OCI-M2 (cell line): ENCODE measurements around the gene OTOL1.
"Not testable (repeated sequence)": the region's sequence is repeated elsewhere in the genome, so short reads cannot be mapped to it uniquely, and the experiment has no call there.

ENCODE experiments used
- DNase-seq: peaks from one replicate; lab custom pipeline; 2025; ENCODE audit not compliant: unreplicated experiment; lab: John Stamatoyannopoulos, UW

Gene OTOL1

DNA sequence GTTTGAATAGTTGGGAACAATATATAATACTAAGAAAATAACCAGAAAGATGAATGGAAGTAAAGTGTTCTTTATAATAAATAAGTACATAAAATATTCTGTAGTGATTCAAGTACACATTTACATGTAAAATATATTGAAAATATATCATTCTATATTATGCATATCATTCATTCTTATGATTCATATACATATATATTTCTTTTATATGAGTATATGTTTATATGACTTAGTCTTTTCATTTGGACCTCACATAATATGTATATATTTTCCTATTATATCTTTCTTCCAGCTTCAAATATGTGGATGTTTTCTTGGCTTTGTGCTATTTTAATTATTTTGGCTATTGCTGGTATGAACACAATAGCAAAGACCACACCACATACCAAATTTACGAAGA, at the start of gene OTOL1:
OTOL1 (plus strand) TSS at position 301 of the 400 bp plus-strand sequence; CDS start at position 301, 0 bp downstream.
- DNase-seq = no peak

GRCh38 chr3:161449785-161450184, 46.8 kb upstream of the OTOL1 start:
- DNase-seq = no peak

DNA sequence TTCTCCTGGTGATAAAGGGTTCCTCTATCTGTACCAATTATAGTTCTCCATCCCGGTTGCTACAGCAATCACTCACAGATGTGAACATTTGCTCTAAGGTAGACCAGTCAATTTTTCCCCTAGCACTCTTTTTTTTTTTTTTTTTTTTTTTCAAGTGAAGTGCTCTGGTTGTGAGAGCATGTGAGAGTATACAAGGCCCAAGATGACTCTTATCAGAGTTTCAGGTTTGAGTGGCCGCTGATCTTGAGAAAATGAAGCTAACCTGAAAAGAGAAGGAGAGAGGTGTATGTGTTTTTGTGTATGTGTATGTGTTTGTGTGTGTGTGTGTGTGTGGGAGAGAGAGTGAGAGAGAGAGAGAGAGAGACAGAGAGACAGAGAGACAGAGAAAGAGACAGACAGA, 44.4 kb upstream of the OTOL1 start:
- no peak for DNase-seq

DNA sequence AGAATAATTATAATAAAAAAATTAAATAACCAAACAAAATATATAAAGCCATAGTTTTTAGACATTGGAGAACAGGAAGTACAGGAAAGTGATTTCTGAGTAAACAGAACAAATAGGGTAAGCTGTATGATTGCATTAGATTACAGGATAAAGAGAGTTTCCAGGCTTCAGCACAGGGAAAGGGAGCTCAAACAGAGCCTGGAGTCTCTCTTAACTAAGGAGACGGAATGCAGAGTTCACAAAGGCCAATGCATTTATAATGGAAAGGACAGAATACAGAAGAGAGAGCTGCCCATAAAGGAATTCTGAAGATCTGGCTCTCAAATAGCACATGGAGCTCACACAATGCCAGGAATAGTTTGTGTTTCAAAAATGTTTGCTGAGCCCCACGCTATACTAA, 42.0 kb upstream of the OTOL1 start:
- no peak for DNase-seq

- DNase-seq = no peak
Measured at GRCh38 chr3:161455962-161456361, 40.6 kb upstream of the OTOL1 start.

DNA sequence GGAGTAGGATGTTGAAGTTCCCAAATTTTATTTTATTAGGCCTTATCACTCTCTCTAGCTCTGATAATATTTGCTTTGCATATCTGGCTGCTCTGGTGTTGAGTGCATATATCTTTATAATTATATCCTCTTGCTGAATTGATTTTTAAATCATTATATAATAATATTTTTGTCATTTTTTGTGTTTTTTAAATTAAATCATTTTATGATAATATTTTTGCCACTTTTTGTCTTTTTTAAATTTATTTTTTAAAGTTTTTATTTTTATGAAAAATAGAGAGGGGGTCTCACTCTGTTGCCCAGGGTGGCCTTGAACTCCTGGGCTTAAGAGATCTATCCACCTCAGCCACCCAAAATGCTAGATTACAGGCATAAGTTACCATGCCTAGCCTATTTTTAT, 34.5 kb upstream of the OTOL1 start:
- DNase-seq = no peak

DNA sequence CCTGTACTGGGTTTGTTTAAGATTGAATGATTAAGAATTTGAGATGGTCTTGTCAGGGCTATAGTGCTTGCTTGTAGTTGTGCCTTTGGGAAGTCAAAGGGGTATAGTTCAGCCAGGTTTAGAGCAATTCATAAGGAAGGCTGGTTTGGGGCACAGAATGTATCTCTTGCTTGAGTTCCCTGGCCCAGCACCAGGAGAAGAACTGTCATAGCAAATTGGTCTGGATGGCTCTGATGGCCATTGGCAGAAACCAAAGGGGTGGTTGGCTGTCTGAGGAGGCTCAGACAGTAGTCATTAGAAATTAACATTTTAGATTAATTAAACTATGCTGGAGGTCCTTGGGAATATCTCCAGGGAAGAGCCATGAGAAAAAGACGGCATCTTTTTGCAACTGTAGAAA, 25.4 kb upstream of the OTOL1 start:
- DNase-seq = no peak

DNA sequence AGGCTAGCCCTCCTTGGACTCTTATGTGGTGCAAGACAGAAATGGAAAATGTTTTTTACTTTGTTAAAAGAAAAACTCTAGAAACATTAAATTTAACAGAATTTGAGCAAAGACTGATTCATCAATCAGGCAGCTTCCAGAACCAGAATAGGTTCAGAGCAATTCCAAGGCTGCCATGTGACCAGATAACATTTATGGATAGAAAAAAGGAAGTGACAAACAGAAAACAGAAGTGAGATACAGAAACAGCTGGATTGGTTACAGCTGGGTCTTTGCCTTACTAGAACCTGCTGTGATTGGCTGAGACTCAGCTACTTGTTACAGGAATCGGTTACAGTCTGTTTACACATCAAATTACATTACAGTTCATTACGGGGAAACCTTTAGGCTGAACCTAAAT, 22.5 kb upstream of the OTOL1 start:
- DNase-seq = no peak

- DNase-seq = no peak
Measured at GRCh38 chr3:161474741-161475140, 21.9 kb upstream of the OTOL1 start.

- no peak for DNase-seq
Measured at GRCh38 chr3:161475206-161475605, 21.4 kb upstream of the OTOL1 start.

GRCh38 chr3:161475905-161476304, 20.7 kb upstream of the OTOL1 start:
- DNase-seq = no peak

DNA sequence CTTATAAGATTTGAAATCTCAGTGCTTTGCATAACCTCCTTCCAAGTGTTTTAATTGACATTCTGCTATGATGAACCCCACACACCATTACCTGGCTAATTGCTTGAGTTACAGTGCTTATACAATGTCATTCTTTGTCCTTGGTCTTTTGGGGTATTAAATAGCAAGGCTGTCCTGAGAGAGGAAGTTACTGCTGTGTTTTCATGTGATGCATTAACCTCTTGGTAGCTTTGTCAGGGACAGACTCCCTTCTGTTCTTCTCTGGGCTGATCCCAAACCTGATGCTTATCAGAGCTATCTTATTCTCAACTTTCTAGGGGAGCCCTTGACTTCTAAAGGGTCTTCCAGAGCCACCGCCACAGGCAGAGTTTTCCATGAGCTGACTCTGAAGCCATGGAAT, 12.4 kb upstream of the OTOL1 start:
- DNase-seq = no peak

DNA sequence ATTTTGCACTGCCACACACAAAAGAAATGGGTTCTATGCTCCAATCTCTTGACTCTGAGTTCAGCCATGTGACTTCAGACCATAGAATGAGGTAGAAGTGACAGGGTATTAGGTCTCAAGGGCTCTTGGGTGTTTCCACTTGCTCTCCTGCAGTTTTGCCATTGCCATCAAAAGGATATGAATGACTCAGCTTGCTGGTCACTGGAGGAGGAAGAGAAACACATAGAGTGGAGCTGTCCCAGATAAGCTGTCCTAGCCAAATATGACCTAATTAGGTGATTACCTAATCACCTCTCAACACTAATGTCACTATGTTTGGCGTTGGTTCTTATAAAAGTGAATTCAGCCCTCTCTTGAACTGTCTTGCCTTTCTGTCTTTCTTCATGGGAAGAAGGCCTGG, 8.3 kb upstream of the OTOL1 start:
- not testable (repeated sequence) for DNase-seq

DNA sequence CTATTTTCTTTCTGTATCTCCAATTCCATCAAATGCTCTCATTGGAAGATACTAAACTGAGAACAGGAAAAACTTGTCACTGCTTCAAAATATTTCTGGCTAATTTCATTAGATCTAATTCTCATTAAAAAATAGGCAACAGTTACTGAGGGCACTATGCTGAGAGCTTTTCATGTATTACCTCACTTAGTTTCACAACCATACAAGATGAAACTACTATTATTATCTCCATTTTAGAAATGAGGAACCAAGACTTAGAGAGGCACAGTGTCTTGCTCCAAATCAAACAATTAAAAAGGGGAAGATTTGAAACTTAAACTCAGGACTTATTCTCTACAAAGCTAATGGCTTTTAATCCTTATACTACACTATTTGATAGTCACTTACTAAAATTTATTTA, 7.2 kb upstream of the OTOL1 start:
- DNase-seq = no peak

- not testable (repeated sequence) for DNase-seq
Measured at GRCh38 chr3:161490845-161491244, 5.8 kb upstream of the OTOL1 start.

GRCh38 chr3:161498259-161498921, 1.8 kb downstream of the OTOL1 start:
- DNase-seq = no peak

DNA sequence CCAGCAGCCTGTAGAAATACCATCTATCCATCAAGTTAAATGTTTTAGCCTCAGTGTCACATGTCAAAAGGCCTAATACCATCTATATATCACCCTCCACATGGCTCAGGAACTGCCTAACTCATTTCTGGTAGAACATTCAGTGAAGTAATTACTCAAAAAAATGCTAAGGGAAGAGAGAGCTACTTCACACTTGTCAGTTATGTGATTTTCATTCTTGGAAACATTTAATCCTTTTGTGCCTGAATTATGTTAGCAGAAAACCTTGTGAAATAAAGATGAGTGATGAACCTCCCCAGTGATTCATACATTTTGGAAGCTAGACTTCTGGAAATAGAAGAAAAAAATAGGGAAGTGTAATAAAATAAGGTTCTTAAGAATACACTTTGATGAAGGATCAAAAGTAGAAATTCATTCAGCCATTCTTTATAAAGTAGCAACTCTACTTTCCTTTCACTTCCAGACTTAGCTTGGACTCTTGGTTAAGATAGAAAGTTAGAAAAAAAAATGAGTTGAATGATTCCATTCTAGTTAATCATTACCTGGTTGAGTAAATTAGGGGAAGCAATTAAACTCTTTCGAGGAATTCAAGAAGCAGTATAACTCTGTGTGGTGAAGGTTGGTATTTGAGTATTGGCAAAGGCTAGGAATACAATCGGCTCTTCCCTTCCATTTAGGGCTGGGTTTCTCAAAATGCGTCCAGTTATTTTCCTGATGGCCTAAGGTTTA, 3.6 kb downstream of the OTOL1 start:
- DNase-seq = no peak

DNA sequence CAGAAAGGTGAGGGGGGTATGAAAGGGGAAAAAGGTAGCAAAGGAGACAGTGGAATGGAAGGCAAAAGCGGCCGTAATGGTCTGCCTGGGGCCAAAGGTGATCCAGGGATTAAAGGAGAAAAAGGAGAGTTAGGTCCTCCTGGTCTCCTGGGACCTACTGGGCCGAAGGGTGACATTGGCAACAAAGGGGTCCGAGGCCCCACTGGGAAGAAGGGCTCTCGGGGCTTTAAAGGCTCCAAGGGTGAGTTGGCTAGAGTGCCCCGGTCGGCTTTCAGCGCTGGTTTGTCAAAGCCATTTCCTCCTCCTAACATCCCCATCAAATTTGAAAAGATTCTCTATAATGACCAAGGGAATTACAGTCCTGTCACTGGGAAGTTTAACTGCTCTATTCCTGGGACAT, 6.7 kb downstream of the OTOL1 start:
- DNase-seq = no peak

DNA sequence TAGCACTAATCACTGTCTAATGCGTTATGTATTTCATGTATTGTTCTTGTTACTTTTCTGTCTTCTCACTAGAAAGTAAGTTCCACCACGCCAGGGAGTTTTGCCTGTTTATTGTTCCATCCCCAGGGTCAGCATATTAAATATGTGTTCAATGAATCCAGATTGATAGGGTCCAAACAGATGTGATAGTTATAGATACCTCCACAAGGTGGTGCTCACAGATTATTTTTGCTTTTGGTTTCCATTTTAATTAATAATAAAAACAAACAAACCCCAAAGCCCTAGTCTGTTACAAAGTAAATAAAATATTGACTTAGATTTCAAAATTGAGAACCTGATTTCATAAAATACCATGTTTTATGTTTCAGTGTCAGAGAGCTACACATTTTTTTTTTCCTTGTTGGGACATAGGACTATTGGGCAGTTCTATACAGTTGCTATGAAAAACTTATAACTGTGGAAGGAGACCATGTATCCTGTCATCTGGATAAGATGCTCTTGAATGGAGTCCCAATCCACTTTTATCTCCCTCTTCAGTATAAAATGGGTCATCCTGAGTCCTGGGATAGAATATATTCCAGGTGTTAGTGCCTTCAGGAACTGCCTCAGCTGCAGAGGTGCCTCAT, 12.4 kb downstream of the OTOL1 start:
- no peak for DNase-seq

- DNase-seq = no peak
Measured at GRCh38 chr3:161510510-161511260, 14.1 kb downstream of the OTOL1 start.

DNA sequence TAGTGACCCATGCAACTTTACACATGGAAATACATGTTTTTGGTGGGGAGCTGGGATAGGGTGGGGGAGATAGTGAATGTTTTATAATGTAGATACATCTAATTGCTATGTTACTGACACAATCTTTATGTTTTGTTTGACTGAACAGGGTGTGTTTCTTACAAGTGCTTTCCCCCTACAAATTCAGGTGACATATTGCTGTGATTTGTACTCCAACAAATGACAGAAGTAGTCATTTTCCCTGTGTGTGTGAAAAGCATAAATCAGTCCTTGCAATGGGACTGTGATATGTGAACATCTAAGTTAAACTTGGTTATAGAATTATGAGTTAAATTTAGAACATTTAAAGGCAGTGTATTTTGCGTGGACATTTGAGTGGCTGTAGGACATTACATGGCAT, 27.3 kb downstream of the OTOL1 start:
- no peak for DNase-seq

DNA sequence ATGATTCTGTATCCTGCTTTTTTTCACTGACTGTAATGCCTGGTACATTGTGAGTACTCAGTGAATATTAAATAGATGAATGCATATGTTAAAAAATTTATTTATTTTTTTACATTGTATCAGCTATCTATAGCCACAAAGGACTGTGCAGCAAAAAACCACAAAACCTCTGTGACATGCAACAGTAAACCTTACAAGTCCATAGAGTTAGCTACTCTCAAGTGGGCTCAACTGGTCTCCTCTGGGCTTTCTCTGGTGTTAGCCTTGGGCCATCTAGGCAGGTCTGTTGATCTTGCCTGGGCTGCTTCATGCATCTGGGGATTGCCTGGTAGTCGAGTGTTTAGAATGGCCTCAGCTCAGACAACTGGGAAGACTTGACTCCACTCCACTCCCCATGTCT, 35.3 kb downstream of the OTOL1 start:
- no peak for DNase-seq
